WTC11 (cell line): ENCODE measurements around the gene SLC17A9. TPM values are rescaled to one million over a fixed set of nuclear protein-coding genes. Genes with fewer than 3 reads are reported as not detected.

Experiments used
- ATAC-seq: fragments of 200-7000 bp; cut with Tn5 transposase; 2 replicates; pipeline ENCODE4 v1.10.0; 2021; ENCODE audit warnings: mild to moderate bottlenecking, moderate library complexity
- CTCF ChIA-PET: fragments of 300-600 bp; sonication (Branson Sonifier 250); formaldehyde crosslinking; loops from one replicate; lab custom pipeline; 2021; ENCODE audit warnings: antibody characterized with exemption; lab: Charles Lee
- POLR2A ChIA-PET: fragments of 350-600 bp; sonication (Branson Sonifier 250); formaldehyde crosslinking; loops from one replicate; lab custom pipeline; 2021; ENCODE audit warnings: antibody characterized with exemption; lab: Charles Lee
- DNase-seq: peaks from one replicate; pipeline ENCODE4 v3.0.0; 2021; ENCODE audit warnings: low spot score
- H3K27ac Mint-ChIP-seq: 2 replicates; pipeline ENCODE4 v1.8.0; 2021; ENCODE audit warnings: mixed read lengths
- H3K27me3 Mint-ChIP-seq: 2 replicates; pipeline ENCODE4 v1.8.0; 2021; ENCODE audit warnings: low read depth, mild to moderate bottlenecking, moderate library complexity, mixed read lengths
- H3K36me3 Mint-ChIP-seq: 2 replicates; pipeline ENCODE4 v1.8.0; 2021; ENCODE audit warnings: mixed read lengths
- H3K4me1 Mint-ChIP-seq: 2 replicates; pipeline ENCODE4 v1.8.0; 2022; ENCODE audit warnings: mixed read lengths
- H3K4me3 Mint-ChIP-seq: 2 replicates; pipeline ENCODE4 v1.8.0; 2021; ENCODE audit warnings: mild to moderate bottlenecking, moderate library complexity, mixed read lengths
- H3K9me3 Mint-ChIP-seq: 2 replicates; pipeline ENCODE4 v1.8.0; 2021; ENCODE audit warnings: mixed read lengths
- ATF6 ChIP-seq: sonication (generic); formaldehyde crosslinking; IDR thresholded peaks from 2 replicates; pipeline ENCODE4 v1.8.1; 2023; ENCODE audit warnings: mild to moderate bottlenecking, missing genetic modification reagents
- CREM ChIP-seq: sonication (generic); formaldehyde crosslinking; IDR thresholded peaks from 2 replicates; pipeline ENCODE4 v1.8.1; 2022; ENCODE audit warnings: mild to moderate bottlenecking, missing genetic modification reagents, moderate library complexity
- E2F4 ChIP-seq: sonication (generic); formaldehyde crosslinking; IDR thresholded peaks from 2 replicates; pipeline ENCODE4 v1.8.1; 2022; ENCODE audit warnings: low read depth, mild to moderate bottlenecking, moderate library complexity, missing genetic modification reagents, borderline replicate concordance
- ERG ChIP-seq: fragments of 250-450 bp; sonication (Bioruptor Pico); IDR thresholded peaks from 2 replicates; pipeline ENCODE4 v1.8.0; 2021; ENCODE audit warnings: mild to moderate bottlenecking
- ETV6 ChIP-seq: sonication (generic); formaldehyde crosslinking; IDR thresholded peaks from 2 replicates; pipeline ENCODE4 v1.8.1; 2022; ENCODE audit warnings: mild to moderate bottlenecking, missing genetic modification reagents
- FOXP1 ChIP-seq: sonication (generic); formaldehyde crosslinking; IDR thresholded peaks from 2 replicates; pipeline ENCODE4 v1.8.0; 2022; ENCODE audit warnings: missing genetic modification reagents, mild to moderate bottlenecking, moderate library complexity, borderline replicate concordance
- HMGA2 ChIP-seq: fragments of 250-450 bp; sonication (Bioruptor Pico); IDR thresholded peaks from 2 replicates; pipeline ENCODE4 v1.4.0; 2021; ENCODE audit warnings: mild to moderate bottlenecking, moderate library complexity
- MXD4 ChIP-seq: fragments of 250-450 bp; sonication (Bioruptor Pico); IDR thresholded peaks from 2 replicates; pipeline ENCODE4 v1.8.0; 2021; ENCODE audit warnings: mild to moderate bottlenecking, moderate library complexity, borderline replicate concordance
- MYBL2 ChIP-seq: sonication (generic); formaldehyde crosslinking; IDR thresholded peaks from 2 replicates; pipeline ENCODE4 v1.8.1; 2023; ENCODE audit warnings: mild to moderate bottlenecking, moderate library complexity, missing genetic modification reagents
- TCF7 ChIP-seq: sonication (generic); formaldehyde crosslinking; IDR thresholded peaks from 2 replicates; pipeline ENCODE4 v1.8.0; 2022; ENCODE audit warnings: mild to moderate bottlenecking, low read depth, missing genetic modification reagents, moderate library complexity
- ZMAT4 ChIP-seq: fragments of 250-450 bp; sonication (Bioruptor Pico); IDR thresholded peaks from 2 replicates; pipeline ENCODE4 v1.9.0; 2021; ENCODE audit warnings: mild to moderate bottlenecking
- ZNF138 ChIP-seq: sonication (generic); formaldehyde crosslinking; conservative IDR thresholded peaks from 2 replicates; pipeline ENCODE4 v1.8.1; 2022; ENCODE audit warnings: mild to moderate bottlenecking, moderate library complexity, missing genetic modification reagents
- total RNA-seq: library from RNA; stranded (reverse); gene quantifications from 3 replicates; pipeline ENCODE4 v1.2.3, GENCODE V29; 2021
- TF ChIP-seq, protein P1 (sequence below): fragments of 250-450 bp; sonication (Bioruptor Pico); IDR thresholded peaks from 2 replicates; pipeline ENCODE4 v2.1.2; 2022; ENCODE audit warnings: mild to moderate bottlenecking, moderate library complexity
- TF ChIP-seq, protein P2 (sequence below): sonication (generic); formaldehyde crosslinking; IDR thresholded peaks from 2 replicates; pipeline ENCODE4 v1.8.1; 2023; ENCODE audit warnings: mild to moderate bottlenecking, missing genetic modification reagents, moderate library complexity

The SLC17A9 gene
- total RNA-seq, 1 experiment from 2014 or later = 41.7 TPM

GRCh38 chr20:62951896-62952372 lies 575 bp upstream of the SLC17A9 start:
- ATAC-seq = no peak
- no peaks in the 10 kb centered on the region for H3K27me3 Mint-ChIP-seq
- peaks cover 35% of the 10 kb centered on the region for H3K36me3 Mint-ChIP-seq
- peak overlapping the region; percentile 59 for H3K4me3 Mint-ChIP-seq
- H3K9me3 Mint-ChIP-seq = no peaks in the 10 kb centered on the region
- H3K4me1 Mint-ChIP-seq = peaks cover 17% of the 10 kb centered on the region
- ChIA-PET POLR2A (no interaction called here), CTCF (no interaction called here)
- TF ChIP-seq E2F4 (CRISPR knock-in tag) = no peak
- TF ChIP-seq, protein P1, sequence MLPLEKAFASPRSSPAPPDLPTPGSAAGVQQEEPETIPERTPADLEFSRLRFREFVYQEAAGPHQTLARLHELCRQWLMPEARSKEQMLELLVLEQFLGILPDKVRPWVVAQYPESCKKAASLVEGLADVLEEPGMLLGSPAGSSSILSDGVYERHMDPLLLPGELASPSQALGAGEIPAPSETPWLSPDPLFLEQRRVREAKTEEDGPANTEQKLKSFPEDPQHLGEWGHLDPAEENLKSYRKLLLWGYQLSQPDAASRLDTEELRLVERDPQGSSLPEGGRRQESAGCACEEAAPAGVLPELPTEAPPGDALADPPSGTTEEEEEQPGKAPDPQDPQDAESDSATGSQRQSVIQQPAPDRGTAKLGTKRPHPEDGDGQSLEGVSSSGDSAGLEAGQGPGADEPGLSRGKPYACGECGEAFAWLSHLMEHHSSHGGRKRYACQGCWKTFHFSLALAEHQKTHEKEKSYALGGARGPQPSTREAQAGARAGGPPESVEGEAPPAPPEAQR (CRISPR knock-in tag) = no peak
- TF ChIP-seq FOXP1 (CRISPR knock-in tag) = no peak
- no peak for TF ChIP-seq MXD4 (CRISPR knock-in tag)
- TF ChIP-seq ERG (CRISPR knock-in tag) = no peak
- TF ChIP-seq HMGA2 = no peak
- no peak for TF ChIP-seq CREM (CRISPR knock-in tag)
- no peak for TF ChIP-seq ZNF138 (CRISPR knock-in tag)
- no peak for TF ChIP-seq TCF7
- no peak for TF ChIP-seq ZMAT4 (CRISPR knock-in tag)
- H3K27ac Mint-ChIP-seq = peak overlapping the region; percentile 80
- no peak for DNase-seq

DNA sequence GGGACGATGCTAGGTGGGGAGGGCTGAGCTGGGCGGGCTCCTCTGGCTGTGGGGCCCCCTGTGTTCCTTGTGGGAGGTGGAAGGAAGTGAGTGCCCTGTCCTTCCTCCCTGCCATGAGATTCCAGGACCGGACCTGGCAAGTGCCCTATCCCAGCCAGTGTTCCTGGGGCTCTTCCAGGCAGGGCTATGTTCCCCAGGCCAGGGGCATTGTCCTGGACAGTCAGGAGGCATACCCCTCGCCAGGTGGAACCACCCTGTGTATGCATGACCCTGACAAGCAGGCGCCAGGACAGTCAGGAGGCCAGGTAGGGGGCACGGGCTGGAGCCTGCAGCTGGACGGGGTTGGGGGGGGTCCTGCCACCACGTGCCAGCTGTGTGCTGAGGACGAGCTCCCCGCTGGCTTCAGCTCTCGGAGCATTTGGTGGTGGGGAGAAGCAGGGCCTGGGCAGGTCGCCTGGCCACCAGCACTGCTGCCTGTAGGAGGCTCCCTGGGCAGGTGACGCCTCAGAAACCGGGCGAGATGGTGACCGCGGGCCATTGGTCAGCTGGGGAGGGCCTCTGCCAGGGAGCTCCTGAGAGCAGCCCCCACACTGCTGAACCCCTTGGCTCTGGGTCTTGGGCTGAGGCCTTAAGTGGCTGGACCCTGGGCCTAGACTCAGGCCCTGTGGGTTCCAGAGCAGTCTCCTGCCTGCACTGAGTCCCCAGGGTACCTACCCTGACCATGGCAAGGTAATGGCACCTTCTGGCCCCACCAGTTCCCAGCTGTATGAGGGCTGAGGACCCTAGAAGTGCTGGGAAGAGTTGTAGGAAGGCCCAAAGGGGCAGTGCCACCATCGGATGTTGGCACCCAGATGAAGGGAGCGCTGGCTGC lies 694 bp downstream of the SLC17A9 start:
- H3K27me3 Mint-ChIP-seq = no peaks in the 10 kb centered on the region
- H3K4me3 Mint-ChIP-seq = peak overlapping the region; percentile 65
- ChIA-PET POLR2A (no interaction called here), CTCF (interaction anchor here (0.6 to 3.7 kb wide), 15 partner anchors 12 to 567 kb away, joined by 3 to 24 read pairs (median 6); partner anchors contain the start of genes BHLHE23 and TCFL5)
- DNase-seq (no peak), ATAC-seq (peak; percentile 6)
- H3K27ac Mint-ChIP-seq = no peak overlapping the region
- no peaks in the 10 kb centered on the region for H3K9me3 Mint-ChIP-seq
- 0 out of 2 replicates have a peak, but pooled peaks have one; percentile 12 for TF ChIP-seq ETV6
- TF ChIP-seq, protein P2, sequence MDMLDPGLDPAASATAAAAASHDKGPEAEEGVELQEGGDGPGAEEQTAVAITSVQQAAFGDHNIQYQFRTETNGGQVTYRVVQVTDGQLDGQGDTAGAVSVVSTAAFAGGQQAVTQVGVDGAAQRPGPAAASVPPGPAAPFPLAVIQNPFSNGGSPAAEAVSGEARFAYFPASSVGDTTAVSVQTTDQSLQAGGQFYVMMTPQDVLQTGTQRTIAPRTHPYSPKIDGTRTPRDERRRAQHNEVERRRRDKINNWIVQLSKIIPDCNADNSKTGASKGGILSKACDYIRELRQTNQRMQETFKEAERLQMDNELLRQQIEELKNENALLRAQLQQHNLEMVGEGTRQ (CRISPR knock-in tag) = 0 out of 2 replicates have a peak, but pooled peaks have one; percentile 9
- 0 out of 2 replicates have a peak, but pooled peaks have one; percentile 34 for TF ChIP-seq ZNF138 (CRISPR knock-in tag)
- no peak; the same call in 1 of the 2 replicates for TF ChIP-seq MYBL2 (CRISPR knock-in tag)
- 0 out of 2 replicates have a peak, but pooled peaks have one; percentile 28 for TF ChIP-seq ATF6 (CRISPR knock-in tag)
- H3K4me1 Mint-ChIP-seq = peaks cover 17% of the 10 kb centered on the region
- peaks cover 27% of the 10 kb centered on the region for H3K36me3 Mint-ChIP-seq
